HEK293T (cell line): ENCODE data around the gene ITGB2.

Source experiments
- CTCF ChIA-PET: fragments of 350-600 bp; formaldehyde crosslinking; extraction: SDS; loops from one replicate; lab custom pipeline; 2021; ENCODE audit warnings: antibody characterized with exemption, inconsistent platforms; lab: Yijun Ruan, JAX
- POLR2A ChIA-PET: fragments of 350-600 bp; formaldehyde crosslinking; extraction: SDS; loops from one replicate; lab custom pipeline; 2020; ENCODE audit warnings: antibody characterized with exemption, inconsistent platforms; lab: Yijun Ruan, JAX
- DNase-seq: peaks from one replicate; pipeline ENCODE4 v3.0.0; 2012; ENCODE audit warnings: mixed read lengths; ENCODE audit errors: extremely low spot score
- ARNT ChIP-seq: fragments of 450-650 bp; IDR thresholded peaks from 2 replicates; pipeline ENCODE4 v1.6.1; 2017; ENCODE audit warnings: mild to moderate bottlenecking
- BHLHE40 ChIP-seq: fragments of 450-650 bp; IDR thresholded peaks from 2 replicates; pipeline ENCODE4 v1.6.1; 2016; ENCODE audit warnings: mild to moderate bottlenecking, moderate library complexity, borderline replicate concordance
- CTBP1 ChIP-seq: fragments of 450-650 bp; IDR thresholded peaks from 2 replicates; pipeline ENCODE4 v1.6.1; 2016; ENCODE audit warnings: borderline replicate concordance
- ELF4 ChIP-seq: fragments of 450-650 bp; IDR thresholded peaks from 2 replicates; pipeline ENCODE4 v1.6.1; 2017; ENCODE audit warnings: antibody characterized with exemption
- FOXA1 ChIP-seq: fragments of 450-650 bp; IDR thresholded peaks from 2 replicates; pipeline ENCODE4 v1.6.1; 2016; ENCODE audit warnings: mild to moderate bottlenecking
- FOXK2 ChIP-seq: fragments of 450-650 bp; IDR thresholded peaks from 2 replicates; pipeline ENCODE4 v1.6.1; 2016; ENCODE audit warnings: mild to moderate bottlenecking
- FOXM1 ChIP-seq: fragments of 450-650 bp; IDR thresholded peaks from 2 replicates; pipeline ENCODE4 v1.6.1; 2017; ENCODE audit warnings: mild to moderate bottlenecking, borderline replicate concordance
- HDGF ChIP-seq: fragments of 450-650 bp; IDR thresholded peaks from 2 replicates; pipeline ENCODE4 v1.6.1; 2017; ENCODE audit warnings: antibody characterized with exemption, borderline replicate concordance
- L3MBTL2 ChIP-seq: fragments of 450-650 bp; conservative IDR thresholded peaks from 2 replicates; pipeline ENCODE4 v1.6.1; 2016; ENCODE audit warnings: mild to moderate bottlenecking
- LEF1 ChIP-seq: fragments of 450-650 bp; IDR thresholded peaks from 2 replicates; pipeline ENCODE4 v1.6.1; 2017; ENCODE audit warnings: mild to moderate bottlenecking, borderline replicate concordance
- NFRKB ChIP-seq: fragments of 450-650 bp; IDR thresholded peaks from 2 replicates; pipeline ENCODE4 v1.6.1; 2016; ENCODE audit warnings: mild to moderate bottlenecking, moderate library complexity
- PKNOX1 ChIP-seq: fragments of 450-650 bp; IDR thresholded peaks from 2 replicates; pipeline ENCODE4 v1.6.1; 2016
- SP1 ChIP-seq: fragments of 450-650 bp; IDR thresholded peaks from 2 replicates; pipeline ENCODE4 v1.6.1; 2017
- SUZ12 ChIP-seq: fragments of 450-650 bp; IDR thresholded peaks from 2 replicates; pipeline ENCODE4 v1.6.1; 2016; ENCODE audit warnings: mild to moderate bottlenecking
- TARDBP ChIP-seq: fragments of 450-650 bp; IDR thresholded peaks from 2 replicates; pipeline ENCODE4 v1.6.1; 2016
- ZNF384 ChIP-seq: fragments of 450-650 bp; IDR thresholded peaks from 2 replicates; pipeline ENCODE4 v1.6.1; 2016

The ITGB2 gene

GRCh38 chr21:44904141-44904923 lies 16.4 kb downstream of the ITGB2 start:
- no peak for TF ChIP-seq LEF1
- no peak for TF ChIP-seq BHLHE40
- TF ChIP-seq FOXM1 = no peak
- no peak for TF ChIP-seq ARNT
- no peak for TF ChIP-seq L3MBTL2
- no peak for TF ChIP-seq PKNOX1
- TF ChIP-seq FOXK2 = no peak
- no peak for TF ChIP-seq CTBP1
- no peak for TF ChIP-seq ELF4
- no peak for TF ChIP-seq NFRKB
- no peak for TF ChIP-seq ZNF384
- no peak for TF ChIP-seq SP1
- no peak for TF ChIP-seq TARDBP
- DNase-seq = no peak
- POLR2A ChIA-PET = no interaction called here
- CTCF ChIA-PET = no interaction called here

DNA sequence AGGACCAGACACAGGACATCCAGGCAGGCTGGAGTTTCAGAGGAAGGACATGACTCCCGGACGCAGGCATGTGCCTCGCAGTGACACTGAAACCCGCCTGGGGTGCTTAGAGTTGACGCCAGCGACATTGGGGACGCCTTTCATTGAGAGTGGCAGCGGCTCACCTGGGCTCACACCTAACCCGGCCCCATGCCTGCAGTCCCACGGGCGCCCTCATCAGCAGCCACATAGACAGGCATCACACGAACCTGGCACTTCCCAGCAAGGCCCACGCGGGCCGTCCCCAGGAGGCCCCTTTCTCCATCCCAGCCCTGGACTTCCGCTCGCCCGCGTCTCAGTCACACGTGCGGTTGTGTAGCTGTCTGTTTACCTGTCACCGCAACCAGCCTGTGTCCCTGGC lies 17.0 kb downstream of the ITGB2 start:
- CTCF ChIA-PET = no interaction called here
- DNase-seq = no peak
- TF ChIP-seq CTBP1 (no peak), FOXK2 (no peak), ZNF384 (no peak), L3MBTL2 (no peak), SP1 (no peak), HDGF (no peak), ARNT (no peak), TARDBP (no peak), NFRKB (no peak), BHLHE40 (no peak), FOXM1 (no peak), SUZ12 (no peak), LEF1 (no peak), PKNOX1 (no peak), FOXA1 (no peak), ELF4 (no peak)
- POLR2A ChIA-PET = no interaction called here

- ChIA-PET POLR2A (no interaction called here), CTCF (no interaction called here)
- DNase-seq = no peak
- no peak for TF ChIP-seq ARNT
- TF ChIP-seq SP1 = no peak
- TF ChIP-seq HDGF = no peak
- TF ChIP-seq PKNOX1 = no peak
- no peak for TF ChIP-seq CTBP1
- no peak for TF ChIP-seq FOXM1
- TF ChIP-seq FOXA1 = no peak
- no peak for TF ChIP-seq FOXK2
These were observed 17.5 kb downstream of the ITGB2 start for GRCh38 chr21:44903050-44903685.

DNA sequence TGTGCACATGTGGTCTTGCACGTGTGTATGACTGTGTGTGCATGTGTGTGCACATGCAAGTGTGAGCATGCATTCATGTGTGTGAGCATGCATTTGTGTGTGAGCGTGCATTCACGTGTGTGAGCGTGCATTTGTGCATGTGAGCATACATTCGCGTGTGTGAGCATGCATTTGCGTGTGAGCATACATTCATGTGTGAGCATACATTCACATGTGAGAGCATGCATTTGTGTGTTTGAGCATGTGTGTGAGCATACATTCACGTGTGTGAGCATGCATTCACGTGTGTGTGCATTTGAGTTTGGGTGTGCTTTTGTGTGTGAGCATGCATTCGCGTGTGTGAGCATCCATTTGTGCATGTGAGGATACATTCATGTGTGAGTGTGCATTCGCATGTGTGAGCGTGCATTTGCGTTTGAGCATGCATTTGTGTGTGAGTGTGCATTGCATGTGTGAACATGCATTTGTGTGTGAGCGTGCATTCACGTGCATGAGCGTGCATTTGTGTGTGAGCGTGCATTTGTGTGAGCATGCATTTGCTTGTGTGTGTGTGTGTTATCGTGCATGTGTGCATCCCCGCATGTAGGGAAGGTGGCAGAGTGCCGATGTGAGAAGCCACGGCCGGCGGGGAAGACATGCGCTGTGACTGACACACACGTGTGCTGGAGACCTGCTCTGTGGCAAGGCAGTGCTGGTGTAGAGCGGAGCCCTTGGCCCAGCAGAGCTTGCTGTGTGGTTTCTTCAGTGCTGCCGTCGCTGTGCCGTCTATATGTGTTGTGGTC lies 18.2 kb downstream of the ITGB2 start:
- TF ChIP-seq FOXM1 (no peak), HDGF (no peak), PKNOX1 (no peak), ELF4 (no peak)
- ChIA-PET CTCF (no interaction called here), POLR2A (no interaction called here)

GRCh38 chr21:44901391-44902074 lies 19.2 kb downstream of the ITGB2 start:
- no peak for TF ChIP-seq CTBP1
- TF ChIP-seq L3MBTL2 = no peak
- TF ChIP-seq HDGF = no peak
- TF ChIP-seq ELF4 = no peak
- no peak for TF ChIP-seq ZNF384
- TF ChIP-seq TARDBP = no peak
- no peak for TF ChIP-seq NFRKB
- TF ChIP-seq FOXM1 = no peak
- no peak for TF ChIP-seq SP1
- no peak for TF ChIP-seq PKNOX1
- ChIA-PET CTCF (no interaction called here), POLR2A (no interaction called here)
- no peak for DNase-seq

More for the DNA sequence above, 18.2 kb downstream of the ITGB2 start:
- DNase-seq = no peak
